Skeletal muscle satellite cell (primary cell): ENCODE data around the gene SDK1.

ENCODE experiments used
- H3K27me3 ChIP-seq: 2 replicates; pipeline ENCODE4 v1.7.0; 2013; ENCODE audit warnings: low read length; ENCODE audit not compliant: control insufficient read depth, insufficient read depth
- H3K36me3 ChIP-seq: 2 replicates; pipeline ENCODE4 v1.7.0; 2013; ENCODE audit warnings: mild to moderate bottlenecking, control low read depth, low read length; ENCODE audit not compliant: insufficient read depth
- H3K4me1 ChIP-seq: 2 replicates; pipeline ENCODE4 v1.7.0; 2013; ENCODE audit warnings: low read length; ENCODE audit not compliant: control insufficient read depth, insufficient read depth
- H3K4me2 ChIP-seq: 2 replicates; pipeline ENCODE4 v1.7.0; 2013; ENCODE audit warnings: mild to moderate bottlenecking, low read length
- H3K4me3 ChIP-seq: 2 replicates; pipeline ENCODE4 v1.7.0; 2013; ENCODE audit warnings: low read length
- H3K9ac ChIP-seq: 2 replicates; pipeline ENCODE4 v1.7.0; 2013; ENCODE audit warnings: mild to moderate bottlenecking, low read depth, low read length, moderate library complexity
- H3K9me3 ChIP-seq: replicated peaks from 2 replicates; pipeline ENCODE4 v1.7.0; 2013; ENCODE audit warnings: mild to moderate bottlenecking, control low read depth, low read length

The SDK1 gene

GRCh38 chr7:4203626-4204512 is 902.8 kb downstream of the SDK1 start:
- Histone ChIP-seq H3K4me1 (peaks cover 9% of the 10 kb centered on the region), H3K4me3 (no peak overlapping the region), H3K27me3 (no peaks in the 10 kb centered on the region), H3K36me3 (no peaks in the 10 kb centered on the region), H3K9me3 (no peaks in the 10 kb centered on the region), H3K9ac (no peak overlapping the region), H3K4me2 (no peak overlapping the region)

GRCh38 chr7:4204513-4205165 is 903.6 kb downstream of the SDK1 start:
- Histone ChIP-seq H3K4me2 (no peak overlapping the region), H3K27me3 (no peaks in the 10 kb centered on the region), H3K9ac (no peak overlapping the region), H3K4me1 (peaks cover 9% of the 10 kb centered on the region), H3K4me3 (no peak overlapping the region), H3K36me3 (no peaks in the 10 kb centered on the region), H3K9me3 (no peaks in the 10 kb centered on the region)

- Histone ChIP-seq H3K4me3 (no peak overlapping the region), H3K27me3 (no peaks in the 10 kb centered on the region), H3K4me2 (no peak overlapping the region), H3K9ac (no peak overlapping the region), H3K36me3 (no peaks in the 10 kb centered on the region), H3K4me1 (peaks cover 9% of the 10 kb centered on the region), H3K9me3 (no peaks in the 10 kb centered on the region)
These were observed 904.8 kb downstream of the SDK1 start for GRCh38 chr7:4205828-4206227.

- Histone ChIP-seq H3K4me1 (peaks cover 9% of the 10 kb centered on the region), H3K9me3 (no peaks in the 10 kb centered on the region), H3K9ac (no peak overlapping the region), H3K4me2 (no peak overlapping the region), H3K4me3 (no peak overlapping the region), H3K36me3 (no peaks in the 10 kb centered on the region), H3K27me3 (no peaks in the 10 kb centered on the region)
These were observed 906.0 kb downstream of the SDK1 start for GRCh38 chr7:4207011-4207410.

GRCh38 chr7:4208086-4208485 is 907.0 kb downstream of the SDK1 start:
- Histone ChIP-seq H3K4me1 (peaks cover under 1% of the 10 kb centered on the region), H3K4me2 (no peak overlapping the region), H3K27me3 (no peaks in the 10 kb centered on the region), H3K9me3 (no peaks in the 10 kb centered on the region), H3K4me3 (no peak overlapping the region), H3K36me3 (no peaks in the 10 kb centered on the region), H3K9ac (no peak overlapping the region)

- no peaks in the 10 kb centered on the region for H3K4me1 ChIP-seq
- H3K27me3 ChIP-seq, result no peaks in the 10 kb centered on the region
- H3K9ac ChIP-seq, result no peak overlapping the region
- no peaks in the 10 kb centered on the region for H3K9me3 ChIP-seq
- no peaks in the 10 kb centered on the region for H3K36me3 ChIP-seq
- no peak overlapping the region for H3K4me2 ChIP-seq
- H3K4me3 ChIP-seq, result no peak overlapping the region
These were observed 907.5 kb downstream of the SDK1 start for GRCh38 chr7:4208586-4208985.

GRCh38 chr7:4209126-4209525 is 908.1 kb downstream of the SDK1 start:
- Histone ChIP-seq H3K36me3 (no peaks in the 10 kb centered on the region), H3K4me3 (no peak overlapping the region), H3K4me2 (no peak overlapping the region), H3K4me1 (no peaks in the 10 kb centered on the region), H3K9ac (no peak overlapping the region), H3K27me3 (no peaks in the 10 kb centered on the region), H3K9me3 (no peaks in the 10 kb centered on the region)

- no peaks in the 10 kb centered on the region for H3K9me3 ChIP-seq
- H3K4me3 ChIP-seq, result no peak overlapping the region
- no peaks in the 10 kb centered on the region for H3K27me3 ChIP-seq
- no peaks in the 10 kb centered on the region for H3K4me1 ChIP-seq
- H3K36me3 ChIP-seq, result no peaks in the 10 kb centered on the region
- no peak overlapping the region for H3K4me2 ChIP-seq
- H3K9ac ChIP-seq, result no peak overlapping the region
These were observed 908.9 kb downstream of the SDK1 start for GRCh38 chr7:4209966-4210365.

GRCh38 chr7:4210821-4211220 is 909.8 kb downstream of the SDK1 start:
- no peak overlapping the region for H3K4me3 ChIP-seq
- H3K36me3 ChIP-seq, result no peaks in the 10 kb centered on the region
- no peak overlapping the region for H3K4me2 ChIP-seq
- no peaks in the 10 kb centered on the region for H3K4me1 ChIP-seq
- no peaks in the 10 kb centered on the region for H3K27me3 ChIP-seq
- no peaks in the 10 kb centered on the region for H3K9me3 ChIP-seq
- no peak overlapping the region for H3K9ac ChIP-seq

- H3K4me1 ChIP-seq, result no peaks in the 10 kb centered on the region
- H3K9me3 ChIP-seq, result no peaks in the 10 kb centered on the region
- no peak overlapping the region for H3K4me3 ChIP-seq
- H3K36me3 ChIP-seq, result no peaks in the 10 kb centered on the region
- H3K27me3 ChIP-seq, result no peaks in the 10 kb centered on the region
- no peak overlapping the region for H3K4me2 ChIP-seq
- H3K9ac ChIP-seq, result no peak overlapping the region
These were observed 910.2 kb downstream of the SDK1 start for GRCh38 chr7:4211261-4211660.

- no peaks in the 10 kb centered on the region for H3K27me3 ChIP-seq
- H3K36me3 ChIP-seq, result no peaks in the 10 kb centered on the region
- H3K4me3 ChIP-seq, result no peak overlapping the region
- no peaks in the 10 kb centered on the region for H3K9me3 ChIP-seq
- no peak overlapping the region for H3K9ac ChIP-seq
- H3K4me1 ChIP-seq, result no peaks in the 10 kb centered on the region
- H3K4me2 ChIP-seq, result no peak overlapping the region
These were observed 911.3 kb downstream of the SDK1 start for GRCh38 chr7:4212376-4212775.
